ENCODE data around the gene FRMD7. TPM values are rescaled to one million over a fixed set of nuclear protein-coding genes. Genes with fewer than 3 reads are reported as not detected.

The FRMD7 gene
- total RNA-seq, 2 donors from 2014 or later: not detected

- Histone ChIP-seq H3K27me3 (replicated peaks; ENCODE audit: insufficient read depth) (no peaks in the 10 kb centered on the region), H3K27ac (no peak overlapping the region), H3K4me1 (replicated peaks) (no peaks in the 10 kb centered on the region), H3K36me3 (no peaks in the 10 kb centered on the region), H3K9me3 (no peaks in the 10 kb centered on the region), H3K4me3 (no peak overlapping the region)
- 75% methylated on average over 5 of the region's 5 CpGs for WGBS
- DNase-seq (ENCODE audit: low spot score): no peak
- no peak for TF ChIP-seq CTCF (IDR thresholded peaks at IDR 0.05)
- no peak for TF ChIP-seq POLR2AphosphoS5 (IDR thresholded peaks at IDR 0.05)
- no peak for TF ChIP-seq POLR2A (IDR thresholded peaks at IDR 0.05)
- intact Hi-C loops (cut with DNase I): no loop called here
Measured at GRCh38 chrX:132037479-132037993, 90.3 kb downstream of the FRMD7 start.

- no peak overlapping the region for H3K27ac ChIP-seq
Measured at GRCh38 chrX:132034648-132035047, 93.2 kb downstream of the FRMD7 start.

GRCh38 chrX:132033166-132033565 is 94.7 kb downstream of the FRMD7 start:
- DNase-seq (ENCODE audit: low spot score): no peak
- Histone ChIP-seq H3K27ac (no peak overlapping the region), H3K27me3 (replicated peaks; ENCODE audit: insufficient read depth) (no peaks in the 10 kb centered on the region), H3K4me3 (no peak overlapping the region), H3K36me3 (no peaks in the 10 kb centered on the region), H3K4me1 (replicated peaks) (no peaks in the 10 kb centered on the region), H3K9me3 (no peaks in the 10 kb centered on the region)
- WGBS: 87% methylated on average over 3 of the region's 3 CpGs
- no peak for TF ChIP-seq CTCF (IDR thresholded peaks at IDR 0.05)
- TF ChIP-seq POLR2A (IDR thresholded peaks at IDR 0.05): no peak
- no peak for TF ChIP-seq POLR2AphosphoS5 (IDR thresholded peaks at IDR 0.05)
- intact Hi-C loops (cut with DNase I): no loop called here

More at GRCh38 chrX:132034648-132035047, 93.2 kb downstream of the FRMD7 start:
- no peak overlapping the region for H3K4me3 ChIP-seq
- intact Hi-C loops (cut with DNase I): no loop called here
- no peaks in the 10 kb centered on the region for H3K27me3 ChIP-seq (replicated peaks; ENCODE audit: insufficient read depth)
- H3K9me3 ChIP-seq: no peaks in the 10 kb centered on the region
- 94% methylated on average over 3 of the region's 3 CpGs for whole genome bisulfite sequencing
- no peaks in the 10 kb centered on the region for H3K4me1 ChIP-seq (replicated peaks)
- TF ChIP-seq POLR2A (IDR thresholded peaks at IDR 0.05) (no peak), CTCF (IDR thresholded peaks at IDR 0.05) (no peak), POLR2AphosphoS5 (IDR thresholded peaks at IDR 0.05) (no peak)
- H3K36me3 ChIP-seq: no peaks in the 10 kb centered on the region
- no peak for DNase-seq (ENCODE audit: low spot score)

- no peak overlapping the region for H3K4me3 ChIP-seq
- H3K27ac ChIP-seq: no peak overlapping the region
- no peaks in the 10 kb centered on the region for H3K36me3 ChIP-seq
- no peaks in the 10 kb centered on the region for H3K27me3 ChIP-seq (replicated peaks; ENCODE audit: insufficient read depth)
- intact Hi-C loops (cut with DNase I): no loop called here
- no peak for TF ChIP-seq POLR2A (IDR thresholded peaks at IDR 0.05)
- TF ChIP-seq CTCF (IDR thresholded peaks at IDR 0.05): no peak
- TF ChIP-seq POLR2AphosphoS5 (IDR thresholded peaks at IDR 0.05): no peak
- 72% methylated on average over 4 of the region's 4 CpGs for WGBS
- H3K4me1 ChIP-seq (replicated peaks): no peaks in the 10 kb centered on the region
- H3K9me3 ChIP-seq: no peaks in the 10 kb centered on the region
- DNase-seq (ENCODE audit: low spot score): no peak
Measured at GRCh38 chrX:132031867-132032266, 96.0 kb downstream of the FRMD7 start.

GRCh38 chrX:132030264-132030663 is 97.6 kb downstream of the FRMD7 start:
- Histone ChIP-seq H3K9me3 (no peaks in the 10 kb centered on the region), H3K27me3 (replicated peaks; ENCODE audit: insufficient read depth) (no peaks in the 10 kb centered on the region), H3K27ac (no peak overlapping the region), H3K4me3 (no peak overlapping the region), H3K36me3 (no peaks in the 10 kb centered on the region), H3K4me1 (replicated peaks) (no peaks in the 10 kb centered on the region)
- intact Hi-C loops (cut with DNase I): no loop called here
- TF ChIP-seq CTCF (IDR thresholded peaks at IDR 0.05) (no peak), POLR2AphosphoS5 (IDR thresholded peaks at IDR 0.05) (no peak), POLR2A (IDR thresholded peaks at IDR 0.05) (no peak)
- DNase-seq (ENCODE audit: low spot score): no peak
